HG02981 (cell line): Measurements from ENCODE around the gene ZNF219.
"Not testable (repeated sequence)": the region's sequence is repeated elsewhere in the genome, so short reads cannot be mapped to it uniquely, and the experiment has no call there.

Source experiments
- ATAC-seq: cut with Tn5 transposase; IDR thresholded peaks from one replicate; pipeline ENCODE4 v1.9.1; 2021; ENCODE audit warnings: mild to moderate bottlenecking, moderate library complexity; ENCODE audit not compliant: unreplicated experiment

The ZNF219 gene

DNA sequence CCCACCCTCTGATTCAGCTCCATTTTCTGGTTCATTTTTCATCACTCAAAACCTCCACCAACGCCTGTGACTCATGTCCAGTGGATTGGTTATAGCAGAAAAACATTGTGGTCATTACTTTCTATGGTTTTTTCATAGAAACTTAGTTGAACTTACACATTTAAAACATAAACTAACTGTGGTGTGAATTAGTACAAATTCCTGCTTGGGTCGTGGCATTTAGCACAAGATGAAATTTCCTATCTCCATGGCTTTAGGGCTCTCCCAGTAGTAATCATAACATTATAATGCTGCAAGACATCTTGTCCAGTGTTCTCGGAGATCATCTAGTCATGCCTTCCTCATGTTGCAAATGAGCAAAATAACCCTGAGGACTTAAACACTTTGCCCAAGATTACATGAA, 49.2 kb downstream of the ZNF219 start:
- no peak for ATAC-seq

DNA sequence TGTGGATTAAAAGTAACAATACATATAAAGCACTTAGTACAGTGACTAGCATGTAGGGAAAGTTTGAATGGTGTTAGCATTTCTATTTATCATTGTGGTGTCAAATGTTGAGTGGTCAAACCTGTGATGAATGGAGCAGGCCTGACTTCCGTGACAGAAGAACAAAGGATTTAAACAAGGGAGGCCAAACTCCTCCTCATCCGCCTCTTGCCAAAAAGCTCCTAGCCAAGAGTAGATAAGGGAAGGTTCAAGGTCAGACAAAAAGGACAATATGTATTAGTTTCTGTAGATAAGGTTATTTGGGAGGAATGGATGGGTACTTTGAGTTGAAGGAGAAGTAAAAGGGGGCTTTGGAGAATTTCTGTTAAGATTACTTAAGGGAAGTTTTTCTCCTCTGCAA, 49.8 kb downstream of the ZNF219 start:
- no peak for ATAC-seq

- no peak for ATAC-seq
Measured at GRCh38 chr14:21047378-21047781, 51.1 kb downstream of the ZNF219 start.

- ATAC-seq, result no peak
Measured at GRCh38 chr14:21043974-21044618, 54.4 kb downstream of the ZNF219 start.

- no peak for ATAC-seq
Measured at GRCh38 chr14:21043387-21043973, 55.0 kb downstream of the ZNF219 start.

DNA sequence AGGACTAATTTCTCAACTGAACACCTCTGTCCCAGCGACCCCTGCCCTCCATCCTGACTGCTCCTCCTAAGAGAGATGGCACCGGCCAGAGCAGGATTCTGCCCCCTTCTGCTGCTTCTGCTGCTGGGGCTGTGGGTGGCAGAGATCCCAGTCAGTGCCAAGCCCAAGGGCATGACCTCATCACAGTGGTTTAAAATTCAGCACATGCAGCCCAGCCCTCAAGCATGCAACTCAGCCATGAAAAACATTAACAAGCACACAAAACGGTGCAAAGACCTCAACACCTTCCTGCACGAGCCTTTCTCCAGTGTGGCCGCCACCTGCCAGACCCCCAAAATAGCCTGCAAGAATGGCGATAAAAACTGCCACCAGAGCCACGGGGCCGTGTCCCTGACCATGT, 55.5 kb downstream of the ZNF219 start:
- ATAC-seq, result no peak

- no peak for ATAC-seq
Measured at GRCh38 chr14:21041676-21042433, 56.6 kb downstream of the ZNF219 start, which contains the start of gene RNASE7. RNASE7 (plus strand) TSS chr14:21042362; CDS start chr14:21042993, 631 bp downstream.

DNA sequence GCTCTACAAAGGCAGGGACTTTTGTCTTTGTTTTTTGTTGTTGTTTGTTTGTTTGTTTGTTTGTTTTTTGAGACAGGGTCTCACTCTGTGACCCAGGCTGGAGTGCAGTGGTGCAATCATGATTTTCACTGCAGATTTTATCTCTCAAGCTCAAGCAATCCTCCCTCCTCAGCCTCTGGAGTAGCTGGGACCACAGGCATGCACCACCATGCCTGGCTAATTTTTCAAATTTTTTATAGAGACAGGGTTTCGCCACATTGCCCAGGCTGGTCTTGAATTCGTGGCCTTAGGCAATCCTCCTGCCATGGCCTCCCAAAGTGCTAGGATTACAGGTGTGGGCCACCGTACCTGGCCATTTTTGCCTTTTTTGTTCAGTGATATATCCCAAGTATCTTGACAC, 57.5 kb downstream of the ZNF219 start:
- ATAC-seq, result not testable (repeated sequence)

GRCh38 chr14:21040370-21040925, 58.0 kb downstream of the ZNF219 start:
- no peak for ATAC-seq
